ENCODE results near the gene CCDC71. TPM values are rescaled to one million over a fixed set of nuclear protein-coding genes. Genes with fewer than 3 reads are reported as not detected.
A peak's percentile ranks its signal among the peaks of the same experiment; 100 is the strongest.

Gene CCDC71
- total and polyA plus RNA-seq, 9 of the 15 experiments (the other 6 are each of a cell fraction or from before 2014, with no cell fraction given) = 0.13 to 19.3 (median 14.3) TPM

- TF ChIP-seq POLR2AphosphoS5 (IDR thresholded peaks at IDR 0.05; ENCODE audit: control insufficient read depth, insufficient read depth, low read depth, low read length) (no peak), BACH1 (tag; IDR thresholded peaks at IDR 0.05) (no peak), RBFOX2 (IDR thresholded peaks at IDR 0.05; ENCODE audit: low read depth, low read length) (peak; percentile 55), ZNF449 (CRISPR knock-in tag; IDR thresholded peaks at IDR 0.05) (no peak), PHF8 (IDR thresholded peaks at IDR 0.05; ENCODE audit: borderline replicate concordance, low read length) (peak; percentile 36; the same call in 1 of the 2 replicates), FOXM1 (IDR thresholded peaks at IDR 0.05; ENCODE audit: low read depth) (peak; percentile 40; the same call in 1 of the 2 replicates), FOXM1 (CRISPR knock-in tag; IDR thresholded peaks at IDR 0.05; ENCODE audit: low read depth) (no peak), TOE1 (IDR thresholded peaks at IDR 0.05; ENCODE audit: borderline replicate concordance) (peak; percentile 75), TOE1 (CRISPR knock-in tag; IDR thresholded peaks at IDR 0.05; ENCODE audit: borderline replicate concordance, low read depth) (no peak), ILF3 (IDR thresholded peaks at IDR 0.05; ENCODE audit: borderline replicate concordance) (no peak), HDAC3 (IDR thresholded peaks at IDR 0.05; ENCODE audit: borderline replicate concordance, partially characterized antibody) (peak; percentile 42), SIN3A (IDR thresholded peaks at IDR 0.05; ENCODE audit: borderline replicate concordance in 2 of 2, control insufficient read depth in 1 of 2, low read depth in 2 of 2, low read length in 2 of 2) (no peak), POLR2AphosphoS2 (IDR thresholded peaks at IDR 0.05; ENCODE audit: low read length) (no peak), TCF7 (IDR thresholded peaks at IDR 0.05; ENCODE audit: borderline replicate concordance) (no peak), ZNF3 (CRISPR knock-in tag; IDR thresholded peaks at IDR 0.05) (no peak), YY1 (IDR thresholded peaks at IDR 0.05; ENCODE audit: borderline replicate concordance in 1 of 3, control insufficient read depth in 1 of 3, extremely low read depth in 1 of 3, insufficient read depth in 3 of 3, insufficient read length in 1 of 3, insufficient replicate concordance in 2 of 3, low read depth in 1 of 3, low read length in 2 of 3) (peak in 1 of 3 experiments; percentile 29), ZHX1 (conservative IDR thresholded peaks at IDR 0.05; ENCODE audit: low read length) (no peak), MCM2 (IDR thresholded peaks at IDR 0.05; ENCODE audit: low read depth) (no peak), CBFB (CRISPR knock-in tag; IDR thresholded peaks at IDR 0.05) (peak; percentile 82)
- TF ChIP-seq, protein P1, sequence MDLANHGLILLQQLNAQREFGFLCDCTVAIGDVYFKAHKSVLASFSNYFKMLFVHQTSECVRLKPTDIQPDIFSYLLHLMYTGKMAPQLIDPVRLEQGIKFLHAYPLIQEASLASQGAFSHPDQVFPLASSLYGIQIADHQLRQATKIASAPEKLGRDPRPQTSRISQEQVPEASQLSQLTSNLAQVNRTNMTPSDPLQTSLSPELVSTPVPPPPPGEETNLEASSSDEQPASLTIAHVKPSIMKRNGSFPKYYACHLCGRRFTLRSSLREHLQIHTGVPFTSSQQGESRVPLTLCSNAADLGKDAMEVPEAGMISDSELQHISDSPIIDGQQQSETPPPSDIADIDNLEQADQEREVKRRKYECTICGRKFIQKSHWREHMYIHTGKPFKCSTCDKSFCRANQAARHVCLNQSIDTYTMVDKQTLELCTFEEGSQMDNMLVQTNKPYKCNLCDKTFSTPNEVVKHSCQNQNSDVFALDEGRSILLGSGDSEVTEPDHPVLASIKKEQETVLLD (IDR thresholded peaks at IDR 0.05) = no peak
Measured at GRCh38 chr3:49133226-49133951, 32.7 kb downstream of the CCDC71 start (continued).
